NCI-H524 (cell line): ENCODE results near the gene LDAH.

ENCODE experiments used
- DNase-seq, 2 experiments: peaks; one replicate each; lab custom pipeline; 2025; lab: John Stamatoyannopoulos, UW

The LDAH gene

DNA sequence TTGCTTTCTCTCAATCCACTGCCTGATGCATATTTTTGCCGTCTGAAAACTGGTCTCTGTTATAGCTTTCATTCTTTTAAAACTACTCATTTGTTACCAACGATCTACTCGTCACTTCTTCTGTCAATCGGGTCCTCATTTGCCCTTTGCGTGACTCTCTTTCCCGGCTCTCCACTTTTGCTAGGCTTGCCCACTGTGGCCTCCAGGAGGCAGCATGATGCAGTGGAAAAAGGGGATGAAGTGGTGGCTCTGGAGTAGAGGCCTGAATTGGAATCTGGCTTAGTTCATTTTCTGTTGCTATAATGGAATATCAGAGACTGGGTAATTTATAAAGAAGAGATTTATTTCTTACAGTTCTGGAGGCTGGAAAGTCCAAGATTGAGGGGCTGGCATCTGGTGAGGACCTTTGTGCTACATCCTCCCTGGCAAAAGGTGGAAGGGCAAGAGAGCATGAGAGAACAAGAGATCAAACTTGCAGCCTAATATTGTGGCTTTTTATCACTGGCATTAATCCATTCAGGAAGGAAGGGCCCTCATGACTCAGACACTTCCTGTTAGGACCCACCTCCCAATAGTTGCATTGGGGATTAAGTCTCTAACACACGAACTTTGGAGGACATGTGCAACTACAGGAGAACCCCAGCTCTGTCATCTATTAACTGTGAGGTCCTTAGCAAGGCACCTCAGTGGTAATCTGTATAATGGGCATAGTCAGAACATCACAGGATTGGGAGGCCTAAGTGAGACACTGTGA, 140.6 kb downstream of the LDAH start:
- no peak for DNase-seq

DNA sequence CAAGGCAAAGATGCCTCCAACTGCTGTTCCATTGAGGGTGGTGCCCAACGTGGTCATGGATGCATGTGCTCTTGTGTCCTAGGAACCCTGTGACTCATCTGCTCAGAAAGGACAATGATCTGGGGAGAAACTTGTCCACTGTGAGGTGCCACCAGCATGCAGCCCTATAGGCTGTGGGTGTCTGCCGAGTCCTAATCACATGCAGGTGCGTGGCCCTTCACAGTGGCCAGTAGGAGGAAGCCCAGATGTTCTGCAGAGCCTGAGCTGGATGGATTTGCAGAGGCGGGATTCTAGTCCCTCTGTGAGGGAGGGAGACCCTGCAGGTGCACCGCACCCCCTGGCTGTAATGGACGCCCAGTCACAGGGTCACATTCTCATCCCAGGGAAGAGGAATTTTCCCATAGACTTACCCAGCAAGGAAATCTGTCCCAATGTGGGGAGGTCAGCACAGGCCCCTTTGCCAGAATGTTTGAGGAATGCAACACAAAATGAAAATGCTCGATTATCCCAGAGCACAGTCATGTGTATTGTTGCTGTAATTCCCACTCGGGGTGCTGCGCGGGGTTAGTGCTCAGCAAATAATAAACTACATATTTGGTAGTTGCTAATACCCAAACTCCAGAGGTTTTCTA, 142.0 kb downstream of the LDAH start:
- DNase-seq, result no peak

DNA sequence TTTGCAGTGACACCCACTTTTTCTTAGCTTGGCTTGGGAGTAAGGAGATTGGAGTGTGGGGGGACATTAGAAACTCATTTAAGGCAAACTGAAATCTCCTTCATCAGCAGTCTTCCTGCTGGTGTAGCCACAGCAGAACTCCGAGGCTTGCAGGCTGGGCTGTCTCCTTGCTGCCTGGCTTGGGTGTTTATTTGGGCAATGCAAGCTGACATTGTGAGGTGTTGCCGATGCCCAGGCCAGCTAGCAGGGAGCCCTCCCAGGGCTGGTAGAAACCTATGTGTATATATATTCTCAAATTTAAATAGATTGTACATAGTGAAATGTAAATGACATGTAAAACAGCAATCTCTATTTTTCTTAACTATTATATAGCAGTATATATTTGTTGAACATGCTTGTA, 144.1 kb downstream of the LDAH start:
- no peak for DNase-seq

DNA sequence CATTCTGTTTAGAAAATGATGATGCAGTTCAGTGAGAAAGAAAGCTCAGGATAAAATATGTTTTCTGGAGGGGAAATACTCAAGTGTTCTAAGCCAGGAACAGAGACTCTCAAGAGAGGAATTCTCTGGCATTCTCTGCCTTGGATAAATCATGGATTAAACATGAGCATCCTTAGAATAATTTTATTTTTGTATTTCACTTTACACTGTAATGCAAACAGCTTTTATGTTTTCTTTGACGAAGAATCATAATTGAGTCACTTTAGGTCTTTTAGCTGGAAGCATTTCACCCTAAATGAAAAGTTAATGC, 144.9 kb downstream of the LDAH start:
- no peak for DNase-seq

DNA sequence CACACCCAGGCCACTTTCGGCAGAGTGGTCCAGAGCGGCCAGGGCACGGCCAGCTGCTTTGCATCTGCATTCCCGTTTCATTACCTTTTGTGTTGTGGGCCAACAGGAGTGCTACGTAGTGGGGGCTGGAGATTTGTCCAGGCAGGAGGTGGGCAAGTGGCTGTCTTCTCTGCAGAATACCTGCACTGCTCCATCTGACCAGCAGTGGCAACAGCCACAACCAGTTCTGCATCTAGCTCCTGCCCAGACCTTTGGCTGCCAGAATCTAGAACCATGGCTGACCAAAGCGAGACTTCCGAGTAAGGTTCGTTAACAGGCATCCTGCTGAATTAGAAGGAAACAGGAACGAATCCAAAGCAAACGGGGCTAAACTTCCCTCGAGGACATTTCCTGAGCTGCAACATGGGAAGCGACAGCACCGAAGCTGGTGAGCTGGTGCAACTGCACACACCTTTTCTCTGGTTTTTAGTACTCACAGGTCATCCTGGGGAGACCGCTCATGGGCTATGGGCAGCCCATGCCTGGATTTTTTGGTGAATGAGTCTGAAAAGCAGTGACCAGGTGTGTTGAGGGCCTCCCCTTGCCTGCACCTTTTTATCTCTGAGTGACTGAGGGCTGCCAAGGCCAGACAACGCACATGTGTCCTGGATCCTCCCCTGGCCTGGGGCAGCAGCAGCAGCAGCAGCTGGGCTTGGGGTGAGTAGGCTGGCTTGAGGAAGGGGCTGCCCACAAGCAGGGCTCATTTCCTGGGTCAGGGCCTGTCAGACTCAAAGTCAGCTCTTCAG, 145.4 kb downstream of the LDAH start:
- no peak for DNase-seq

DNA sequence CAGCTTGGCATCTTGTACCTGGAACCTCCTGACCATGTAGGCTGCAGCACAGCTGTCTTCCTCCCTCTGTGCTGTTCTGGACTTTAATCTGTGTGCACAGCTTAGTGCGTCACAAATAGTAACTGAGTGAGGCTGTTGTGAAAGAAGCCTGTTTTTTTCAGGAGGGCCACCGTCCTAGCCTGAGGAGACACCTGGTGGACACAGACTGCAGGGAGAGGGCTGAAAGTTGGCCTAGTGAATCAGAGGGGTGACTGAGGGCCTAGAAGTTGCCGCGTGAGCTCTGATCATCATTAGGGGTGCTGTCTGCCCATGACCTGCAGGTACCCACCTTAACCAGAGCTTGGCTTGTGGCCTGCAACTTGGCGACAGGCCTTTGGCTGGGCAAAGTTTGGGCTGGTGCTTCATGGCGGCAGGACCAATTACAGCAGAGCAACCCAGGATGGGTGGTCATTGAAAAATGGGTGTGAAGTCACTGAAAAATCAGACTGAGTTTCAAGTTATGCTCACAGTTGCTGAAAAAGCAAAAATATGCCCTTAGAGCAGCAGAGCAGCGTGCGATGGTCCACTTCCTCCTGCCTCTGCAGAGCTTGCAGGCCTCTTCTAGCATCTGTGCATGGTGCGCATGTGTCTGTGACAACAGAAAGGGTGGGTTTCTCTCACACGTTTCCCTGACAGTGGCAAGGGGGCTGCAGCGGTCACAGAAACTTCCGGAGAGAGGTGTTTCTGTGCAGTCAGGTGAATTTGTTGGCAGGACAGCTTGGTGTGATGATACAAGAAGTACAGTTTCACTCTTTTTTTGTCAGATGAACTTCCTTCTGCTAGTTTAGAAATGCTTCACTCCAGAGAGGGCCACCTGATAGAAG, 146.3 kb downstream of the LDAH start:
- DNase-seq, result no peak

DNA sequence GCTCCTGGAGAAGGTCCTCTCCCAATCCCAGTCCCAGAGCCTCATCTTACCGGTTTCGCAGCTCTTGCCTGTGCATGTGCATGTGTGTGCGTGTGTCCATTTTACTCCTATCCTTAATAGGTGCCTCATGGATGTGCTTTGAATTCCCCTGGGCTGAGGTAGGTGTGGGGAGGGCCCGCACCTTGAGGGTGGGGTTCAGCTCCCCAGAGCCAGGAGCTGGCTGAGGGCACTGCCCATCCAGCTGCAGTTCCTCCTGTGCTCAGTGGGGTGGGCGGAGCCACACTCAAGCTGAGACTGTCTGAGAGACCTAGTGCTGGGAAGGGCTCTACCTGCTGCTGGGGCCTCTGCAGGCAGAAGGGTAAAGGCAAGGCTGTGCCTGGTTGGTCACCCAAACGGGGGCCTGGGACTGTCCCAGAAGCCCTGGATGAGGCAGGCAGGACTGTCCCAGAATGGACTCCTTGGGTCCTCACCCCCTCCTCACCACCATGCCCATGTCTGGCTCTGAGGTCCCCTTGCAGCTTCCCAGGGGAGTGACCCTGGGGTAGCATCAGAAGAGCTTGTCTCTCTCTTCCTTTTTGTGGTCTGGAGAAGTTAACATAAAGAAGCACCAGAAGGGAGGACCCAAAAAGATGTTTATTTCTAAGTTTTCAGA, 147.1 kb downstream of the LDAH start:
- DNase-seq, result peak in 1 of 2 experiments; percentile 26

DNA sequence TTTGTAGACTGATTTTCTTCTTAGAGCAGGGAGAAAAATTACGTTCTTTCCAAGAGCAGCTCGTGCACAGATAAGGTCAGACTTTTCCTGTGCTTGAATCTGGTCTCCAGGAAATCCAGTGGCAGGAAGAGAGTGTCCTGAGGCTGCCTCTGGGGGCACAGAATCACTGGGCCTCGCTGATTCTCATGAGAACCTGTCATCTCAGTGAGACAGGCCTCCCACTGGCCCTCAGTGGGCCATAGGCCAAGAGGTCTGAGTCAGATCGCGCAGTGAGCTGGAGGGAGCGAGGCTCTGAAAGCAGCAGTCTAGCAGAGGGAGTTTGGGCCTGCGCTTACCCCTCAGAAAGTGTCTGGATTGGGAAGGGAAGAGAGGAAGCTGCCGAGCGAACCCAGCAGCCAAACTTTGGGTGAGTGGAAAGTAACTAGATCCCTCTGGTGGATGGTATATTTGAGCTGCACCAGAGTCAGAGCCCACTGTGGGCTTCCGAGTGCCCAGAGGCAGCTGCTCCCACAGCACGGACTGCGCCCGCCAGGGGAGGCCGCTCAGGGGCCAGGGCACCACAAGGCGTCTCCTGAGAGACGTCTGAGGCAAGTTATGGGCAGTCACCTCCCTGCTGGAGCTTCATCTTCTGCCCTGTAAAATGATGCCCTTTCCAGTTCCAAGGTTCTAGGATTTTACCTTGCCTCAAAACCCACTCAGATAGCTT, 147.8 kb downstream of the LDAH start:
- no peak for DNase-seq

DNA sequence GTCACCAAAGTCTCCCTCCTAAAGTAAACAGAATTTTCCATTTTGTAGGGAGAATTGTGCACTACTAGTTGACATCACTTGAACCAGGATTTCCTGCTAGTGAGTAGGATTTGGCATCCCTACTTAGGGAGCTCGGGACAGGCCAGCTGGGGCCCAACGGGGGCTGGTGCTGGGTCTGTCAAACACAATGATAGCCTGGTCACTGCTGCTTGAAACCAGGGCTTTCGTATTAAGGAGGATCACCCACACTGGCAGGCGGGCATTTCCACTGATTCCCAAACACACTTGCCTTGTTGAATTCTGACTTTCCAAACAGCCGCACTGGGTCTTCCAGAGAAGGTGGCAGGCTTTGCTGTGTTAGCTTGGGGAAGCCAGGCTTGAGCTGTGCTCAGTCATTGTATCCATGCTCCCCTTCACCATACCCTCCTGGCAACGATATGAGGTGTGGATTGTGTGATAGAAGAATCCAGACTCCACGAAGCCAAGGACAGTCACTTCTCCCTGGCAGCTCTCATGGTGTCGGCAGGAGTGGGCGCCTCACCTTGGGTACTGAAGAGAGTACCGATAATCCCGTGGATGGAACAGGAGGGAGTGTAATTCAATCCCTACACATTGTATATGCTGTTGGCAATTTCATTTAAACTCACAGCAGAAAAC, 148.5 kb downstream of the LDAH start:
- DNase-seq, result peak in 1 of 2 experiments; percentile 55

DNA sequence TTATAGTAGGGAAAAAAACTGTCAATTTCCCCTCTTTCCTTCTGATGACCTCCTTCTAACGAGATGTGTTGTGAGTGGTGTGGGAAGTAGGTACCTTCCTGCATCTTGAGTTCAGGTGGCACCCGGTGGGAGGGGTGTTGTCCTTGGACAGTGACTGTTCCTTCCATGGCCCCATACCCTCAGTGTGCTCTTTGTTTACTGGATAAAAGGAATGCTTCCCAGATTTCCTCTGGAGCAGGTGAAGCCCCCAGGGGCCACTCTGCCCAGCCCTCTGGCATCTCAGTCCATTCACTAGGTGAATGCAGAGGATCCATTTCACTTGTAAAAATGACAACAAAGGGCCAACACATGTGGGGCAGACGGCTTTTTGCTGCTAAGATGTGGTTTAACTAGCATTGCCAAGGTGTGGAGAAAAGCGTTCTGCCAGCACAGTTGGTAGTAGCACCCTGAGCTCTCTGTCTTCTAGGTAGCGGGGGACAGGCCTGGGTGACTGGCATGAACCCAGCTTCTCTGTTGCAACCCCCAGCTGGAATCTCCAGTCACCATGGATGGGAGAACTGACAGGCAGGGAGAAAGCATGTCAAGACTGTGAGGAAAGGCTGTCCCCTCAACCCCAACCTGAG, 149.1 kb downstream of the LDAH start:
- no peak for DNase-seq

DNA sequence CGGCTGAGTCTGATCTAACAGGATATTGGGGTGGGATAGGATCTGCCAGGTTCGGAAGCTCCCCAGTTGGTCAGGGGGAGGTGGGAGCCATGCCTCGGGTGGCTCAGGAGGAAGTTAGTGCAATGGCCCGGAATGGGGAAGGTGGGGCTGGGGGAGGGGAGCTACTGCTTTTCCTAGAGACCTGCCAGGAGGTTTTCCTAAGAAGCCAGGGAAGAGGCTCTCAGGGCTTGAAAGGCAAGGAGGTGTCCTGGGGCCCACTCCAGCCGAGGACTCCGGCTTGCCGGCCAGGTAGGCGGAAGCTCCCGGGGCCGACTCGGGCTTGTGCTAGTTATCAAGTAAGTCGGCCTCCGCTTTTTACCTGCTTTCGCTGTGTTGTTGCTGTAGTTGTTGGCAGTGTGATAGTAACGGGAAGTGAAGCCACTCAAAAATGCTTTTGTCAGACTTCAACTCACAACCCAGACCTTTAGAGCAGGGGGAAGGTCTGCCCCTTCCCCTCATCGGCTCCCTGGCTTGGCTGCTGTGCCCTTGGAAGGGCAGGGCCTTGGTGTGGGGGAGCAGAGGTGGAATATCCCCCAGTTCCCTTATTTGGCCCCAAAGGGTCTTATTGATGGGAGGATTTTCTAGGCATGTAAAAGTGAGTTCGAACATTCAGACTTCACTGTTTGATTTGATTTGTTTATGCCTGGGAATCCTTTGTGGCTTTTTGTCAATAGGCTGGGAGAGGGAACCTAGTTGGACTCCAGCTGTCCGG, 150.5 kb downstream of the LDAH start:
- no peak for DNase-seq

DNA sequence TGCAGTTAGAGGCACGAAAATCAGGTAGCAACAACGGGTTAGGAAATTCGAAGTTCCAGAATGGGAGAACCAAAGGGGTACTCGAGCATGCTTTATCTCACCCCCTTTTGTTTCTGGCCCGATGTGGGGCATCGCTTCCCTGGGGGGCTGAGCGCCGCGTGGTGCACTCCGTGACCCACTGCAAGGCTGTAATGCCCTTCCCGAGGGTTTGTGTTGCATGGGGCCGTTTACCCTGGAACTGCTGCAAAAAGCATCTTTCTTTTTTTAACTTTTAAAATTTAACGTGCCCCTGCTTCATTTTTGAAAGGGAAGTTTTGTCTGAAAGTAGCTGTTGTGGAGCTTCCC, 151.2 kb downstream of the LDAH start:
- no peak for DNase-seq

DNA sequence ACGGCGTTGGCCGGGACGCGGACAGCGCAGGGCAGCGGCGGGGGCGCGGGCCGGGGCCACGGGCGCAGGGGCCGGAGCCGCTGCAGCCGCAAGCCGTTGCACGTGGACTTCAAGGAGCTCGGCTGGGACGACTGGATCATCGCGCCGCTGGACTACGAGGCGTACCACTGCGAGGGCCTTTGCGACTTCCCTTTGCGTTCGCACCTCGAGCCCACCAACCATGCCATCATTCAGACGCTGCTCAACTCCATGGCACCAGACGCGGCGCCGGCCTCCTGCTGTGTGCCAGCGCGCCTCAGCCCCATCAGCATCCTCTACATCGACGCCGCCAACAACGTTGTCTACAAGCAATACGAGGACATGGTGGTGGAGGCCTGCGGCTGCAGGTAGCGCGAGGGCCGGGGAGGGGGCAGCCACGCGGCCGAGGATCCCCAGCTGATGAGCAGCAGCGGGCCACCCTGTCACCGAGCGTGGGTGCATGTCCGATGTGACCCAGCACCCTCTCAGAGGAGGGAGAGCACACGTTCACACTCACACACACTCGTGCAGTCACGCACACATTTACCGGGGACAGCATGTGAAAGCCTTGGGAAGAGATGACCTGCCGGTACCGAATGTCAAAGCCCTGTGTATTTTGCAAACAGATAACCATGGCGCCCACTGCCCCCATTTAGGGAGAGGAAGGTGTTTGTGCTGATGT, 151.7 kb downstream of the LDAH start:
- no peak for DNase-seq

DNA sequence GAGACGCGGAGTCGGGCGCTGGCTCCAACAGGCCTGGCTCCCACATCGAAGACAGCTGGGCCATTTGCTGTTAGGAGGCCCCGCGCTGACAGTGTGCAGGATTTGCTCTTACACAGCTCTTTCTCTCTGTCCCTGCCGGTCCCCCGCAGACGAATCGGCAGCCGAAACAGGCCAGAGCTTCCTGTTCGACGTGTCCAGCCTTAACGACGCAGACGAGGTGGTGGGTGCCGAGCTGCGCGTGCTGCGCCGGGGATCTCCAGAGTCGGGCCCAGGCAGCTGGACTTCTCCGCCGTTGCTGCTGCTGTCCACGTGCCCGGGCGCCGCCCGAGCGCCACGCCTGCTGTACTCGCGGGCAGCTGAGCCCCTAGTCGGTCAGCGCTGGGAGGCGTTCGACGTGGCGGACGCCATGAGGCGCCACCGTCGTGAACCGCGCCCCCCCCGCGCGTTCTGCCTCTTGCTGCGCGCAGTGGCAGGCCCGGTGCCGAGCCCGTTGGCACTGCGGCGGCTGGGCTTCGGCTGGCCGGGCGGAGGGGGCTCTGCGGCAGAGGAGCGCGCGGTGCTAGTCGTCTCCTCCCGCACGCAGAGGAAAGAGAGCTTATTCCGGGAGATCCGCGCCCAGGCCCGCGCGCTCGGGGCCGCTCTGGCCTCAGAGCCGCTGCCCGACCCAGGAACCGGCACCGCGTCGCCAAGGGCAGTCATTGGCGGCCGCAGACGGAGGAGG, 152.4 kb downstream of the LDAH start:
- no peak for DNase-seq

DNA sequence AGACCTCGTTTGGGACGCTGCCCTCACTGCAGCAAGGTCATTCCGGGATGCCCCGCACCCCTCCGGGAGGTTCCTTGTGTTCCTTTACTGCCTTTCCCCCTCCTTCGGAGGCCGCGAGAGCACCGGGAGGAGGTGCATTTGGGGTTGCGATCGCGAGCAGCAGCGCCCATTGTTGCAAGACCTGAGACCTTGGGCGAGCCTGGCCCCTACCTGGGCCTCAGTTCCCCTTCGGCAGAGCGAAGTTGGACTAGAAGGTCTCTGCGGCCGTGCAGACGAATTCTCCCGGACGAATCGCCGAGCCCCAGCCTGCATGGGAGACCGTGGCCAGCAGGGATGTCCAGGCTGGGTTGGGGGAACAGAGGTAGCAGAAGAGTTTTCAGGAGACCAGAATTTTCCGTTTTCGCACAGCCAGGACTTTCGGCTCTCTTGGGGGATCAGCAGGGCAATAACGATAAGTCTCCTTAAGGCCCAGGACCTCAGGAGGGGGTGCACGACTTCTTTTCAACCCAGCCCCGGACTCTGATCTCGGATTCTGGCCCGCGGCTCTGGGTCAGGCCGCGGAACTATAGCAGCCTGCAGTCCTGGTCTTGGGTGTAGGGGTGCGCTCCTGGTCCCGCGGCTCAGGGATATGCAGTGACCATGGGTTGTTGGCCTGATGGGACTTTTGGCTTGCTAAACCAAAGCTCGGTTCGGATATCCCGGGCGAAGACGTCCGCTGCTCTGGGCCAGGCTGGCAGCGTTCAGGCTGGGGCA, 153.2 kb downstream of the LDAH start:
- DNase-seq, result no peak

DNA sequence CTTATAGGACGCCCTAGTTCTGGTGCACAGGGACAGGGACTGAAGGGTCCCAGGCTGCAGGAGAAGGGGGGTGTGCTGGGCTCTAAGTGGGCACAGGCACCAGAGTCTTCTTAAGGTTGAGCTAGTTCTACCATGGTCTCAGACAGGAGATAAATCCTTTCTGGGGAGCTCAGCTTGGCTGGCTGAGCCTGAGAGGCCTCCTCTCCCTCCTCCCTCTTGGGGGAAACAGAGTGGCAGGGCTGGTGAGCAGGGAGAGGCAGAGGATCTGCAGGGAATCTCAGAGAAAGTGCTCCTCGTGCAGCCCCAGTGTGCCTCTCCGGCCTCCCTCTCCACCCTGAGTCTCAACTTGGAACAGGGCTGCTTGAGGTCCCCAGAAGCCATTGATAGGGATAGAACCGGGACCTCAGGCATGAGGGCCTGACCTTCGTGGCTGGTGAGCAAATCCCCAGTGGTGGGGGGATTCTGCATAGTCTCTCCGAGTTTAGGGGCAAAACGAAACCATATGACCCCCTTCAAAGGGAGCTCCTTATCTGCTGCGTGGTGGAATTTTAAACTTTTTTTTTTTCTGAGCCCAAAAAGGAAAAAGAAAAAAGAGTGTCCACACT, 153.9 kb downstream of the LDAH start:
- DNase-seq, result no peak

DNA sequence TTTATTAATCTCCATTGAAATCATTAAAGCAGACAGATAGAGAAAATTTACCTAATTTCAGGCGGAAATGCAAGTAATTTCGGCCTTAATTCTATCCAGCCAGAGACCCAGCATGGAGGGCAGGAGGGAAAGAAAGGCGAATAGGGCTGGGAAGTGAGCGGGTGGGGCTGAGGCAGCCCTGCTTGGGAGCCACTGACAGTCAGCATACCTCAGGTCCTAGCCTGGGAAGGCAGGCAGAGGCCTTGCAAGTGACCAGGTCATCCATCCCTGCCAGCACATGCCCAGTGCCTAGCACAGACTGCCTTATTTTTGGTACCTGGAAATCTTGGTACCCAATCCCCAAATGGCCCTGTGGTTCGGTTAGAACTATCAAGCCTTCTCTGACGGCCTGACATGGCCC, 154.4 kb downstream of the LDAH start:
- no peak for DNase-seq
